Ammon's horn (tissue), 1 donor: ENCODE results near the gene VSIR.

Source experiments
- DNase-seq: peaks from one replicate; pipeline ENCODE4 v3.0.0-alpha.2; 2016; ENCODE audit warnings: low spot score

VSIR gene

DNA sequence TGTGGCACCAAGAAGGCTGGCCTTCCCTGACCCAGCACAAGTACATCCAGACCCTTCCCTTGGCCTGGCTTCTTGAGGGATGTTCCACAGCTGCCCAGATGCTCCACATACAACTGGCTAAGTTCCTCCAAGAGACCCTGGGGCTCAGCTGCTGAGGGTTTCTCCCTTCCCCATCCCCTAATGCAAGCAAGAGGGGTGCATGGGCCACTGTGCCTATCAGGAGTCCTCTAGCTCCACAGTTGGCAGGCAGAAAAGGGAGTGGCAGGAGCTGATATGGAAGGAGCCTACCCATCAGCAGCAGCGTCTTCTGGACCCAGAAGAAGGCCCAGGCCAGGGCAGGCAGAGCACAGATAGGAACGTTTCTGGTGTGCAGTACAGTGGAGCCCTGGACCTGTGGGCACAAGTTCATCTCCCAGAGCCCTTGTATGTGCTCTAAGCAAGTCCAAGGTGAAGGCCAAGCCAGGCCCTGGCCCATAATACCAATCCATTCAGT lies 26.2 kb downstream of the VSIR start:
- DNase-seq = no peak

GRCh38 chr10:71746344-71747037 lies 26.8 kb downstream of the VSIR start:
- no peak for DNase-seq

GRCh38 chr10:71745664-71746250 lies 27.6 kb downstream of the VSIR start:
- DNase-seq = no peak

DNA sequence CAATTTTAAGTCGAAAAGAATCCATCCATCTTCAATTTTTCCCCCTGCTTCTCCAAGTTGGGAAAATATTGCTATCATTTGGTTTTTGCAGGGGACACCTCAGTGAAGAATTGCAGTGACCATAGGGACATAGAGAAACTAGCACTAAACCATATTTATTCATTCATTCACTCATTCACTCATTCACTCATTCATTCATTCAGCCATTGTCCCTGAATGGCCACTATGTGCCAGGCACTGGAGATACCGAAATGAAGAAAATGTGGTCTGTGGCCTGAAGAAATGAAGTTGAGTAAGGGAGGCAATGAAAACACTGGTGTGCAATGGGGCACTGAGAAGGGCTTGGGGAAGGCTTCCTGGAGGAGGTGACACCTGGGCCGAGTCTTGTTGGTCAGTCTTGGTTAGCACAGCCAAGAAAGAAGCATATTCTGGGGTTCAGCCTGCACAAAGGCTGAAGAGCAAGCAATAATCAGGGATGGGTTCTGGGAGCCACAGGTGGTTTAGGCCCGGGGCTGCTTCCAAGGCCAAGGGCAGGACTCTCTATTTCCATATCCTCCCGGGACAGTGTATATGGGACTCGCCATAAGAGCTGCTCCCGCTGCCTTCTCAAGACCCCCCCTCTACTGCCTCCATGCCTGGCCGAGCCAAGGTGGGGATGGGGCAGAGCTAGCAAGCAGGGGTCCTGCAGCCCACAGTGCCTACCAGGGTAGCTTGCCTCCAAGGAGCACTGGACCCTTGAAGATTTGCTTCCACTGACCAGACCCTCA lies 28.2 kb downstream of the VSIR start:
- DNase-seq = no peak

DNA sequence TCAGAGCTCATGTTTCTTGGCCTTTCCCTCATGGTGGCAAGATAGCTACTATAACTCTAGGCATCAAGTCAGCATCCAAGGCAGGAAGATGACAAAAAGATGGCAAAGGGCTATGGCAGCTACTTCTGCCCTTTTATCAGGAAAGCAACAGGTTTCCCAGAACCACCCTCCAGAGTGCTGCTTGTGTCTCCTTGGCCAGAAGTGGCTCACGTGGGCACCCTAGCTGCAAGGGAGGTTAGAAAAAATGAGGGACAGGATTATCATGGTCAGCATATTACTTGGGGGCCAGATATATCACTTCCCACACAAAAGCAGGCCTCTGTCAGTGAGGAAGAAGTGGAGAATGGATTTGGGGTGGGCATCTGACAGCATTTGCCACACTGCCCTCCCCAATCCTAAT lies 29.5 kb downstream of the VSIR start:
- no peak for DNase-seq

GRCh38 chr10:71743089-71743838 lies 30.1 kb downstream of the VSIR start:
- DNase-seq = no peak

- no peak for DNase-seq
Observed at GRCh38 chr10:71742301-71743088, 30.8 kb downstream of the VSIR start.

- no peak for DNase-seq
Observed at GRCh38 chr10:71741671-71742070, 31.6 kb downstream of the VSIR start.

DNA sequence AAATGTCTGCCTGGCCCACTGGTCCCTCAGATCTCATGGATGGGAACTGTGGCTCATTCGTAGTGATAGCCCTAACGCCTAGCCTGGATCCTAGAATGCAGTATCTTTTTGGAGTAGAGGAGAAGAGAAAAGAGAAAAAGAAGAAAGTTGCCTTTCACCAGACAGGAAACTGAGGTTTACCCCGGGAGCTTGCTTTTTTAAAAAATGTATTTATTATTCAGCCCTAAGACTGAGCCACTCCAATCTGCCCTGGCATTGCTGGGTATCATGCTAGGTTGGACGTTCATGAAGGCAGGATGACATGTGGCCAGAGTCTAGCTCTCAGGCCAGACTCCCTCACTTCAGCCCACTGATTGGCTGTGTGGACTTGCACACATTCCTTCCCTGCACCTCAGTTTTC lies 32.3 kb downstream of the VSIR start:
- no peak for DNase-seq

GRCh38 chr10:71740069-71740653 lies 33.2 kb downstream of the VSIR start:
- peak; percentile 52 for DNase-seq

DNA sequence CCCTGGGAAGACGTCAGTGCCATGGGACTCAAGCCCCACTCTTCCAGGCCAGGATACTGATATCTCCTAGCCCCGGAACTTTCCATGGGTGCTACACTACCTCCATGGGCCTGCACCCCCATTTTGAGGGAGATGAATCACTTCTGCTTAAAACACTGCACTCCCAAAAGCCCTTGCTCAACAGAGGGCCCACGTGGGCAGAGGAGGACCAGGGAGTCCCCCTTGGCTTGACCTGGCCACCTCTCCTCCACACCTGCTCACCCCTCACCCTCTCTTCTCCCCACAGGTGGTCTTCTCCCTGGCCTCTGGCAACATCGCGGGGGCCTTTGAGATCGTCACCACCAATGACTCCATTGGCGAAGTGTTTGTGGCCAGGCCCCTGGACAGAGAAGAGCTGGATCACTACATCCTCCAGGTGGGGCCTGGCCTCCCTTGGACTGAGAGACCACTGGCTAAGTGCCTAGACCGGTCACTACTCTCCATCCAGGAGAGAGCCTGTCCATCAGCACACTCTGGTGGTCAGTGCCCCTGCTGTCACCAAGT lies 33.9 kb downstream of the VSIR start:
- no peak for DNase-seq

DNA sequence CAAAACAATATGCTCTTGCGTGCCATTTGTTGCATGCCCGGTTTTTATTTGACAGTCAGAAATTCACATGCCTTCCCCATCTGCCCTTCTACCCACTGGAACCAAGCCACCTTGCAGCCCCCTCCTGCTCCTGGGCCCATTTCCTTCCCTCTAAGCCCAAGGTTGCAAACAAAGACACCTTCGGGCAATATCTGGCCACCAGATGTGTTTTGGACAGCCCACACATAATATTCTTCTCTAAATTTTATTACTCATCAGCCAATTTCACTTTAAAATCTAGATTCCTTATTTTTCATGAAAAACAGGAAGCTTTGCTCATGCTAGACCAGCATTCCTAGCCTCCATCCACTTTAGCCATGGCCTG lies 35.5 kb downstream of the VSIR start:
- DNase-seq = no peak

GRCh38 chr10:71737001-71737833 lies 36.1 kb downstream of the VSIR start:
- peak; percentile 58 for DNase-seq

GRCh38 chr10:71736570-71736952 lies 36.8 kb downstream of the VSIR start:
- no peak for DNase-seq

GRCh38 chr10:71735709-71736569 lies 37.4 kb downstream of the VSIR start:
- DNase-seq = no peak

DNA sequence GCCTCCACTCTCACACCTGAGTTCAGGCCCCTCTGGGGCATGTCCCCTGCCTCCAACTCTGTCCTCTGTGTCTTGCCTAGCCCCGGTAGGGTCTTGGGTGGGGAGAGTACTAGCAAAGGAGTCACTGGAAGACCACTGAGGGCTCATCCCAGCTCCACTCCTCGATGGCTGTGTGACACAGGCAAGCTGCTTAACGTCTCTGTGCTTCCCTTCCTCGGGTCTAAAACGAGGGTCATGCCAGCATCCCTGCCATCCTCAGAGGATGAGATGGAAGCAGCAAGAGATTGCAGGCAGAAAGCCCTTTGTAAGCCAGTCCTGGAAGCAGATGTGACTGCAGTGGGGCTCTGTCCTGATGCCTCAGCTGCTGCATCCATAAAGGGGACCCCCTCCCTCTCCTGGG lies 38.5 kb downstream of the VSIR start:
- DNase-seq = no peak

GRCh38 chr10:71731791-71732190 lies 41.5 kb downstream of the VSIR start:
- DNase-seq = no peak

DNA sequence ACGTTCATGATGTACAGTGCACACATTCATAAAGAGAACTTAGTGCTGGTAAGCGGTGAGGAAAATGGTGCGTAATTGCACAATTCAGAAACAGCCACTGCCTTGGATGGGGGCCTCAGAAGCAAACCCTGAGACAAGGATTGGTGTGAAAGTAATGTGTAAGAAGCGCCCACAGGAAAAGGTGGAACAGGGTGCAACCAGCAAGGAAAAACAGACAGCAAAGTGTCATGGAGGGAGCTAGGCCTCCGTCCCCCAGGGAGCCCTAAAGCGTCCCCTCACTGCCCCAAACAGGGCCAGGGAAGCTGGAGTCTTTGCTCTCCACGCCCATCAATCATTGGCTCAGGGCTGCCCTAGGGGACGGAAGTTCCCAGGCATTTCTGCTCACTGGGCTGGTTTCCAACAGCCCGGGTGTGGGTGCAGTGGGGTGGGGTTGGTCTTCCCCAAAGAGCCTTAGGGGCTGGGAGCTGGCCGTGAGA lies 44.1 kb downstream of the VSIR start:
- DNase-seq = peak; percentile 54
